Psoas muscle (tissue), 8 donors: ENCODE results near the gene LGALS7B. TPM values are rescaled to one million over a fixed set of nuclear protein-coding genes. Genes with fewer than 3 reads are reported as not detected.

ENCODE experiments used
- ATAC-seq, 4 donors: fragments of 200-7000 bp; cut with Tn5 transposase; one replicate each; pipeline ENCODE4 v1.9.1; 2020; ENCODE audit warnings: moderate library complexity in 3 of 4, mild to moderate bottlenecking in 2 of 4
- DNase-seq, 2 donors: peaks; one replicate each; pipeline ENCODE4 v3.0.0-alpha.2; 2020
- H3K27ac ChIP-seq: fragments of 200-600 bp; one replicate; pipeline ENCODE4 v1.8.0; 2022
- H3K27me3 ChIP-seq, 3 donors: fragments of 200-600 bp in 1 of 3; one replicate each; pipeline versions ENCODE4 v1.6.1 to v1.8.0; 2013 to 2022; ENCODE audit warnings: low read length in 2 of 3, mild to moderate bottlenecking in 2 of 3, moderate library complexity in 1 of 3; ENCODE audit not compliant: insufficient read depth in 3 of 3
- H3K36me3 ChIP-seq, 2 donors: fragments of 200-600 bp in 1 of 2; one replicate each; pipeline versions ENCODE4 v1.6.1 to v1.8.0; 2013 to 2022; ENCODE audit warnings: low read depth in 1 of 2, mild to moderate bottlenecking in 1 of 2, moderate library complexity in 1 of 2; ENCODE audit not compliant: insufficient read depth in 1 of 2
- H3K4me1 ChIP-seq: fragments of 200-600 bp; one replicate; pipeline ENCODE4 v1.8.0; 2022
- H3K4me3 ChIP-seq: fragments of 200-600 bp; one replicate; pipeline ENCODE4 v1.8.0; 2022; ENCODE audit warnings: mild to moderate bottlenecking
- H3K9me3 ChIP-seq: fragments of 200-600 bp; one replicate; pipeline ENCODE4 v1.8.0; 2022
- WGBS, 3 donors: extraction: QIAGEN DNeasy Blood & Tissue Kit; methylation state at CpG; one replicate each; pipeline versions ENCODE4 v1.1.6 to v1.1.7; 2013; 5-methylcytosine and 5-hydroxymethylcytosine counted together
- intact Hi-C, 2 donors: fragments of 100-400 bp; cut with DNase I; formaldehyde crosslinking; loops; one replicate each; pipeline versions ENCODE4 v1.11.0 to v1.14.2; 2022
- polyA plus RNA-seq, 3 donors: library from polyadenylated mRNA; stranded (reverse); fragments of 200-250 nt; gene quantifications; one replicate each; pipeline ENCODE4 v1.2.3, GENCODE V29; 2013
- total RNA-seq, 4 donors: library from RNA; stranded (reverse); fragmentation: NEBNext Ultra II Directional in 2 of 4; extraction: Animal tissue kit (Norgen Biotek cat#: 25700) in 2 of 4; gene quantifications; one replicate each; pipeline versions ENCODE4 v1.2.1 to v1.2.4, GENCODE V29; 2021 to 2023
- TF ChIP-seq, protein P1 (sequence below): fragments of 200-600 bp; IDR thresholded peaks from one replicate; pipeline ENCODE4 v1.8.0; 2022; ENCODE audit warnings: antibody characterized with exemption
- donor health status: healthy with polysubstance abuse.
- donor health status: DM: no; HTN: no; CAD: no; lungs with moderate emphysema.
- donor health status: Bipolar disorder and iron deficiency.
- donor health status: healthy.
- donor health status: DM: yes; HTN: yes; CAD: no.
- donor health status: DM: no; HTN: no; CAD: no.
- donor health status: DM: no; HTN: no; CAD: no.
- donor health status: DM: yes; HTN: yes; CAD: no.

LGALS7B gene
- total and polyA plus RNA-seq, 7 donors = 0.91 TPM; not detected in 6

- H3K4me3 ChIP-seq = no peak overlapping the region
- WGBS, 3 donors = 93 to 95% (median 93%) methylated on average over 5 of the region's 5 CpGs
- DNase-seq (no peak), ATAC-seq (no peak)
- TF ChIP-seq, protein P1, sequence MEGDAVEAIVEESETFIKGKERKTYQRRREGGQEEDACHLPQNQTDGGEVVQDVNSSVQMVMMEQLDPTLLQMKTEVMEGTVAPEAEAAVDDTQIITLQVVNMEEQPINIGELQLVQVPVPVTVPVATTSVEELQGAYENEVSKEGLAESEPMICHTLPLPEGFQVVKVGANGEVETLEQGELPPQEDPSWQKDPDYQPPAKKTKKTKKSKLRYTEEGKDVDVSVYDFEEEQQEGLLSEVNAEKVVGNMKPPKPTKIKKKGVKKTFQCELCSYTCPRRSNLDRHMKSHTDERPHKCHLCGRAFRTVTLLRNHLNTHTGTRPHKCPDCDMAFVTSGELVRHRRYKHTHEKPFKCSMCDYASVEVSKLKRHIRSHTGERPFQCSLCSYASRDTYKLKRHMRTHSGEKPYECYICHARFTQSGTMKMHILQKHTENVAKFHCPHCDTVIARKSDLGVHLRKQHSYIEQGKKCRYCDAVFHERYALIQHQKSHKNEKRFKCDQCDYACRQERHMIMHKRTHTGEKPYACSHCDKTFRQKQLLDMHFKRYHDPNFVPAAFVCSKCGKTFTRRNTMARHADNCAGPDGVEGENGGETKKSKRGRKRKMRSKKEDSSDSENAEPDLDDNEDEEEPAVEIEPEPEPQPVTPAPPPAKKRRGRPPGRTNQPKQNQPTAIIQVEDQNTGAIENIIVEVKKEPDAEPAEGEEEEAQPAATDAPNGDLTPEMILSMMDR = no peak
- peaks cover 0 to 3% of the 10 kb centered on the region in 2 donors for H3K36me3 ChIP-seq
- intact Hi-C loops = no loop called here
- no peaks in the 10 kb centered on the region for H3K27me3 ChIP-seq
- H3K27ac ChIP-seq = no peak overlapping the region
- no peaks in the 10 kb centered on the region for H3K4me1 ChIP-seq
- no peaks in the 10 kb centered on the region for H3K9me3 ChIP-seq
Observed at GRCh38 chr19:38800577-38801347, 11.8 kb downstream of the LGALS7B start.

DNA sequence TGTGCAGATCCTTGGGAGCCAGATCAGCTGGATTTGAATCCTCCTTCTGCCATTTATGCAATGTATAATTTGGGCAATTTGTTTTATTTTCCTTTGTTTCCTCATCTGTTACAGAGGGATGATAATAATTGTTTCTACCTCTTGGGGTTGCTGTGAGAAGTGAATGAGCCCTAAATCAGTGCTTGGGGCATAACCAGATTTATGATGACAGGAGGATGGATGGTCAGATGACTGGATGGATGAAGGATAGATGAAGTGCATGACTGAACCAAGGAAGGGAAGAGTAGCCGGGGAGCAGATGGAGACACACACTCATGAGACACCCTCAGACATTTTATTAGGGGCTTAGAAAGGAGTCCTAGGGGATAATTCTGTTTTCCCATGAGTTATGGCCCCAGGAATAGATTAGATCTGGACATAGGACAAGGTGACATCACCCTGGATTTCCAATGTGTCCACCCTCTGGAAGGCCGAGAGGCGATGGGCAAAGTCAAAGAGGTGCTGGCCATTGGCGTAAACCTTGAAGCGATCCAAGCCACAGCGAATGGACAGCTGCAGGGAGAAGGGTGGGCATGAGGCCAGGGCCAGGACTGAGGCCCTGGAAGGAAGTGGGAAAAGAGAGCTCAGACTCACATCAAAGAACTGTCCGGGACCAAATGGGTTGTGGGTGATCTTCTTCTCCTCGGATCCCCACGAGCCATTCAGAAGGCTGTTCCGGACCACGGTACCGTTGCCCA lies 12.5 kb downstream of the LGALS7B start:
- TF ChIP-seq, protein P1 = no peak
- WGBS, 3 donors = 58 to 74% (median 58%) methylated on average over 12 of the region's 12 CpGs
- H3K36me3 ChIP-seq = peaks cover 0 to 3% of the 10 kb centered on the region in 2 donors
- intact Hi-C loops = no loop called here
- no peaks in the 10 kb centered on the region for H3K9me3 ChIP-seq
- no peaks in the 10 kb centered on the region for H3K27me3 ChIP-seq
- no peak overlapping the region for H3K27ac ChIP-seq
- ATAC-seq (peak in 2 of 4 donors; percentile 38 to 48), DNase-seq (peak in 1 of 2 donors; percentile 28)
- no peaks in the 10 kb centered on the region for H3K4me1 ChIP-seq
- no peak overlapping the region for H3K4me3 ChIP-seq

DNA sequence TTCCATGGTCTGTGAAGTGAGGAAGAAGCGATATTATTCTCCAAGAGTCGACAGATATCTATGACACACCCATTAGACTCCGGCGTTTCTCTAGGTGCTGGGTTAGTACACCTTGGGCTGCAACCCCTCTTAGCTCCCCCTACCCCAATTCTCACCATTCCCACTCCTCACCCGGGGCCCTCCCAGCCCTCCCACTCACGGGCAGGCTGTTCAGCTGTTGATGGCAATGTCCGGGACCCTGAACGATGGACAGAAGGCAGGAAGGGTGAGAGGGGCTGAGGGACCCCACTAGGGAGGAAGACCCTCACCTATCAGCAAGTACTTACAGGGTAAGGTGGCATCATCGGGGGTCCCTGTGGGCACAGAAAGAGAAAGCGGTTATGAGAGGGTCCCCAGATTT lies 14.5 kb downstream of the LGALS7B start:
- DNase-seq (no peak), ATAC-seq (peak in 1 of 4 donors; percentile 12)
- Histone ChIP-seq H3K36me3 (peaks cover 0 to 3% of the 10 kb centered on the region in 2 donors), H3K4me1 (no peaks in the 10 kb centered on the region), H3K9me3 (no peaks in the 10 kb centered on the region), H3K27ac (no peak overlapping the region), H3K27me3 (no peaks in the 10 kb centered on the region), H3K4me3 (no peak overlapping the region)
- TF ChIP-seq, protein P1 = no peak
- 87 to 89% (median 89%) methylated on average over 10 of the region's 10 CpGs for WGBS, 3 donors
- intact Hi-C loops = no loop called here

- no peak for DNase-seq
- H3K9me3 ChIP-seq = no peaks in the 10 kb centered on the region
- ATAC-seq = peak in 1 of 4 donors; percentile 39
- H3K27me3 ChIP-seq = no peaks in the 10 kb centered on the region
- WGBS, 3 donors = 42 to 74% (median 63%) methylated on average over 1 of the region's 1 CpG
- H3K27ac ChIP-seq = no peak overlapping the region
- H3K36me3 ChIP-seq = peaks cover 0 to 3% of the 10 kb centered on the region in 2 donors
- H3K4me1 ChIP-seq = no peaks in the 10 kb centered on the region
- intact Hi-C loops = no loop called here
- H3K4me3 ChIP-seq = no peak overlapping the region
- TF ChIP-seq, protein P1 = no peak
Observed at GRCh38 chr19:38805180-38805579, 16.2 kb downstream of the LGALS7B start.
